GM12865 (cell line): Measurements from ENCODE around the gene MAGI2.

ENCODE experiments used
- DNase-seq: peaks from one replicate; pipeline ENCODE4 v3.0.0; 2010; ENCODE audit warnings: low read depth
- H3K4me3 ChIP-seq: 2 replicates; pipeline ENCODE4 v1.5.1; 2011; ENCODE audit warnings: mild to moderate bottlenecking, low read depth, low read length, control low read depth
- TF ChIP-seq, protein P1 (sequence below): IDR thresholded peaks from 2 replicates; pipeline ENCODE4 v1.5.1; 2011; ENCODE audit warnings: low read length, control low read depth, low read depth, inconsistent platforms; ENCODE audit not compliant: insufficient read depth; ENCODE audit errors: missing control alignments

MAGI2 gene

DNA sequence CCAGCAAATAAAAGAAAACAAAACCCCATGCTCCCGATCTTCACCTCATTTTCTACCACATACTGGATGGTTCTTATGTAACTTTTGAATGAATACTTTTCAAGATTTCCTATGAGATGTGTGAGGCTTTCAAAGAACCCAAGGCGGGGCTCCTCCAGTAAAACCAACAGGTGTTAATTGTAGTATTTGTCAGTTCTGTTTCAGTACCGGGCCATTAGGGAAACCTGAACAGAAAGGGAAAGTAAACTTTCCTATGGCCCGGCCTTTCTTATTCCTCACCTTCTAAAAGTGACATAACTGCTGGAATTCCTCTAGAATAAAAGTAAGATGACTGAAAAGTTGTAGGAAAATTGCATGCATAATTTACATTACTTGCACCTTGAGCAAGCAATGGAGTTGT, 672.9 kb downstream of the MAGI2 start:
- peak; percentile 37 for DNase-seq
- TF ChIP-seq, protein P1, sequence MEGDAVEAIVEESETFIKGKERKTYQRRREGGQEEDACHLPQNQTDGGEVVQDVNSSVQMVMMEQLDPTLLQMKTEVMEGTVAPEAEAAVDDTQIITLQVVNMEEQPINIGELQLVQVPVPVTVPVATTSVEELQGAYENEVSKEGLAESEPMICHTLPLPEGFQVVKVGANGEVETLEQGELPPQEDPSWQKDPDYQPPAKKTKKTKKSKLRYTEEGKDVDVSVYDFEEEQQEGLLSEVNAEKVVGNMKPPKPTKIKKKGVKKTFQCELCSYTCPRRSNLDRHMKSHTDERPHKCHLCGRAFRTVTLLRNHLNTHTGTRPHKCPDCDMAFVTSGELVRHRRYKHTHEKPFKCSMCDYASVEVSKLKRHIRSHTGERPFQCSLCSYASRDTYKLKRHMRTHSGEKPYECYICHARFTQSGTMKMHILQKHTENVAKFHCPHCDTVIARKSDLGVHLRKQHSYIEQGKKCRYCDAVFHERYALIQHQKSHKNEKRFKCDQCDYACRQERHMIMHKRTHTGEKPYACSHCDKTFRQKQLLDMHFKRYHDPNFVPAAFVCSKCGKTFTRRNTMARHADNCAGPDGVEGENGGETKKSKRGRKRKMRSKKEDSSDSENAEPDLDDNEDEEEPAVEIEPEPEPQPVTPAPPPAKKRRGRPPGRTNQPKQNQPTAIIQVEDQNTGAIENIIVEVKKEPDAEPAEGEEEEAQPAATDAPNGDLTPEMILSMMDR: no peak

DNA sequence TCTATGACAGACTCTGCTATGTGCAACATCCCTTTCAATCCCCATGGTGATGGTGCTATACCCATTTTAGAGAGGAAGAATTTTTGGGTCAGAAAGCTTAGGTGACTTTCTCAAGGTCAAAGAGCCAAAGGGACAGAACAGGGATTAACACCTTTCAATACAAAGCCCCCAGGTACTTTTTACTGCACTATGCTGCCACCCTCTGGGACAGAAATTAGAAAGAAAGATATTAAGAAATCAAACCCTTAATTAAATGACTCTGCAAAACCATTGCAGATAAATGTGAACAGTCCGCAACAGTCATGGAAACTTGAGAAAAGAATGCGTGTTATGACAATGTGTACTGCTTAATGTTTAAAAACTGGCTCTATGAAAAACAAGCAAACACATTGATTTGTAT, 673.7 kb downstream of the MAGI2 start:
- DNase-seq: no peak
- TF ChIP-seq, protein P1: no peak
- H3K4me3 ChIP-seq: no peak overlapping the region

More for the DNA sequence above, 672.9 kb downstream of the MAGI2 start:
- H3K4me3 ChIP-seq: no peak overlapping the region

DNA sequence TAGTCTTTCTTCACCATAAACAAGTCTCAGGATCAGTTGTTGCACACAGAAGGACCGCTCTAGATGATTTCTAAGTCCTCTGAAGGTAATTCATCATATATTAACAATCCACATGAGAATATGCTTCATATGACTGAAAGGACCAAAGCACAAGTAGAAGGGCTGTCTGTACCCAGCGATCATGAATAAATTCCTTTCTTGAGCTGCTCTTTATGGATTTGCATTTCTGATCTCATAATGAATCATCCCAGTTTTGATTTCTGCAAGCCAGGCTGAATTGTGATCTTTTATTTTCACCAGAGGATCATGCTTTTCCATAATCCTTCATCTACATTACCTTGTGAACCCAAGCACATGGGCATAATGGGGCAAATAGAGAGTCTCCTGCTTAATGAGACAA, 675.6 kb downstream of the MAGI2 start:
- DNase-seq: no peak
- TF ChIP-seq, protein P1: no peak
- H3K4me3 ChIP-seq: no peak overlapping the region

DNA sequence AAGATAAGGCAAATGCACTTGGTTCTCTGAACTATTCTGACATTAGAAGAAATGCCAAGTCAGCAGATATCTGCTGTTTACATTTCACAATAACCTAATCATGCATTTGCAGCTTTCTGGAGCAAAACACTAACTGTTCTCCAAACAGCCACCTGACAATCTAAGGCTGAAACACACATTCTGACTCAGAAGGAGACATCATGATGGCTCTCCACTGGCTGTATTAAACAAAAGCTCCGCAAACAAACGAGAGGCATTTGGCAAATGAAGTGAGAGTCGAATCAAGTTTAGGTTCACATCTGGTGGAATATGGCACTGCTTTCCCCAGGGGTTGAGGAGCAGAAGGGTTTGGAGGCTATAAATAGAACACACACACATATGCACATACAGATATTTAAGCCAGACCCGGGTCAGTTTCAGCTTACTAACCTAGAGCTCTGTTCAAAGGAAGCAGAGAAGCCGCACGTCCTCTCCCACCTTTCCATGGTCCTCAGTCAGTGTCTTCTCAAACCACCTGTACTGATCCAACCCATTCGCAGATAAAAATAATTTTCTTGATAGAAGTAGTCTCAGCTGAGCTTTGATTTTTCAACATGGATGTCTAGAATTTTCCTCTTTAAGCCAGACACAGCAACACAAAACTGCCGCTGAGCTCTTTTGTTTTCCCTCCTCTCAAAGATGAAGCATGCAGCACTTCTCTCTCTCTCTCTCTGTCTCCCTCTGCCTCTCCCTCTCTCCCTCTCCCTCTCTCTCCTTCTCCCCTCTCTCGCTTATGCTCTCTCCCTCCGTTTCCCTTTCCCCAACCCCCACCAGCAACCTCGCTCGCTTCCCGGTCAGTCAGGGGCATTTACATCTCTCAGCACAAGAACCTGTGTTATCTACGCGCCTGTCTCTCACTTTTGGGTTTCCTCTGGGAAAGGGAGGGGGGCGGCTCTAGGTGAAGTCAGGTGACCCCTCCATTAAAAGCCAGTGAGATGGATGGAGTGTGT, 682.8 kb downstream of the MAGI2 start:
- DNase-seq: peak; percentile 21
- TF ChIP-seq, protein P1: no peak
- 0 out of 2 replicates have a peak overlapping the region, but pooled peaks have one; percentile 9 for H3K4me3 ChIP-seq

DNA sequence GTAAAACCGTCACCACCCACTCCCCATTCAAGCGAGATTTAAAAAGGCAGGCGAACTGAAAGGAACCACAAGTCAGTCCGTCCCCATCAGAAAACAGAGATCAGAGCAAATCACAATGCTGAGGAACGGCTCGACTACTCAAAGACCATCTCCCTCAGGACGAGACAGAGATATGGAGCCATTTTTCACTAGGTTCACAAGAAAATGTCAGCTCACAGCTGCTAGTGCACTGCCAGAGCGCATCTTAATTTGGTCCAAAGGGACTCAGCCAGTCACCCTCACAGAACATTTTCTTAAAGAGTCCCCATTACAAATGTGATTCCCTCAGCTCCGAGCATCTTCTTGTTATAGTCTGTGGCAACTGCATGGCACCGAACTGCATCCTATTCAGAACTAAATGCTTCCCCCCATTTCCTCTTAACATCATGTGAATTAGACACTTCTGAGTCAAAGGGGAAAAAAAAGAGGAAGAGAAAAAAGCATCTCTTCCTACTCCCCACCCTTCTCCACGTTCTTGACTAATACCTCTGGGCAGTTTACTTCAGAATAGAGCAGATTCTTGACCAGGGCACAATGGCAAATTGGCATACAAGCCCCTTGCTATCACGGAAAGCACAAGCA, 683.9 kb downstream of the MAGI2 start:
- TF ChIP-seq, protein P1: no peak
- DNase-seq: peak; percentile 55
- no peak overlapping the region for H3K4me3 ChIP-seq

DNA sequence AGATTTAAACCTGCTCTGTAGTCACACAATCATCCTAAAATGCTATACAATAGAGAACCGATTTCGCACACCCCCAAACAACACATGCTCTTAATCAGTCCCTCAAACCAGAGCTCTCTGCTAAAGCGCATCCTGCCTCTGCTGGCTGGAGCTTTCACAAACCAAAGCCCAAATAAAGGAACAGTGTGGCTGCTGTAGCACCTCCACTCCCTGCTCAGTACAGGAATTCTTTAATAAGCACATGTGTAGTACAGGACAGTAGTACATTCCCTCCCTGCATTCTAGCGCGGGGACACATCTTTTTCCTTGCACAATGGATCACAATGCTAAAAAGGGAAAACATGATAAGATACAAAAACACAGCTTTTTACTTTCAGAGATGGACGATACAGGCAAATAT, 684.6 kb downstream of the MAGI2 start:
- no peak overlapping the region for H3K4me3 ChIP-seq
- TF ChIP-seq, protein P1: no peak
- DNase-seq: no peak
